Endodermal cell (in vitro differentiated cells): ENCODE data around the gene KIF1B. TPM values are rescaled to one million over a fixed set of nuclear protein-coding genes. Genes with fewer than 3 reads are reported as not detected.

Source experiments
- DNase-seq: peaks from one replicate; pipeline ENCODE4 v3.0.0-alpha.2; 2017
- H3K27ac ChIP-seq: 2 replicates; pipeline ENCODE4 v1.5.1; 2013; ENCODE audit warnings: mild to moderate bottlenecking, low read depth, low read length, moderate library complexity
- H3K27me3 ChIP-seq: 2 replicates; pipeline ENCODE4 v1.6.1; 2013; ENCODE audit warnings: mild to moderate bottlenecking, low read length, moderate library complexity; ENCODE audit not compliant: insufficient read depth, control insufficient read depth, poor library complexity, severe bottlenecking
- H3K36me3 ChIP-seq: 2 replicates; pipeline ENCODE4 v1.7.0; 2013; ENCODE audit warnings: mild to moderate bottlenecking, low read length, moderate library complexity; ENCODE audit not compliant: control insufficient read depth, insufficient read depth
- H3K4me1 ChIP-seq: one replicate; pipeline ENCODE4 v1.7.0; 2013; ENCODE audit warnings: low read length; ENCODE audit not compliant: control insufficient read depth, insufficient read depth
- H3K4me3 ChIP-seq: 2 replicates; pipeline ENCODE4 v1.5.1; 2013; ENCODE audit warnings: mild to moderate bottlenecking, low read length, moderate library complexity
- H3K9ac ChIP-seq: 2 replicates; pipeline ENCODE4 v1.6.1; 2013; ENCODE audit warnings: mild to moderate bottlenecking, low read length, moderate library complexity; ENCODE audit not compliant: poor library complexity, severe bottlenecking; ENCODE audit errors: extremely low read depth
- H3K9me3 ChIP-seq: 2 replicates; pipeline ENCODE4 v1.6.1; 2013; ENCODE audit warnings: mild to moderate bottlenecking, low read length, moderate library complexity; ENCODE audit not compliant: control insufficient read depth
- H3K27ac Mint-ChIP-seq: 2 replicates; pipeline ENCODE4 v1.8.0; 2020; ENCODE audit warnings: mixed read lengths
- H3K27me3 Mint-ChIP-seq: 2 replicates; pipeline ENCODE4 v1.8.0; 2021; ENCODE audit warnings: mild to moderate bottlenecking, mixed read lengths; ENCODE audit not compliant: insufficient read depth
- H3K36me3 Mint-ChIP-seq: 2 replicates; pipeline ENCODE4 v1.8.0; 2020; ENCODE audit warnings: low read depth, mixed read lengths
- H3K4me1 Mint-ChIP-seq: 2 replicates; pipeline ENCODE4 v1.8.0; 2020; ENCODE audit warnings: mixed read lengths
- H3K4me3 Mint-ChIP-seq: 2 replicates; pipeline ENCODE4 v1.8.0; 2020; ENCODE audit warnings: mild to moderate bottlenecking, moderate library complexity, mixed read lengths
- H3K9me3 Mint-ChIP-seq: 2 replicates; pipeline ENCODE4 v1.8.0; 2020; ENCODE audit warnings: mild to moderate bottlenecking, mixed read lengths
- WGBS, 2 experiments: methylation state at CpG; one replicate each; pipeline versions ENCODE4 v1.1.5 to v1.1.7; 2013; ENCODE audit warnings: missing lambda C conversion rate in 2 of 2, mixed read lengths in 1 of 2; ENCODE audit not compliant: insufficient coverage in 1 of 2, insufficient read length in 1 of 2; 5-methylcytosine and 5-hydroxymethylcytosine counted together
- total RNA-seq, 2 donors: library from RNA; stranded (reverse); fragmentation: NEBNext Ultra II Directional in 1 of 2; extraction: Animal tissue kit (Norgen Biotek cat#: 25700) in 1 of 2; gene quantifications; 2 replicates in 1 of 2; 3 replicates in 1 of 2; pipeline ENCODE4 v1.2.1, GENCODE V29; 2021
- TF ChIP-seq, protein P1 (sequence below): fragments of 200-600 bp; sonication (generic); conservative IDR thresholded peaks from 2 replicates; pipeline ENCODE4 v1.5.0; 2021; ENCODE audit warnings: antibody characterized with exemption, mild to moderate bottlenecking

KIF1B gene
- total RNA-seq, 2 donors from 2014 or later, result 71.5 to 74.2 TPM

- Mint-ChIP-seq H3K4me1 (no peaks in the 10 kb centered on the region), H3K9me3 (peaks cover 3% of the 10 kb centered on the region), H3K36me3 (peaks cover 30% of the 10 kb centered on the region), H3K27me3 (no peaks in the 10 kb centered on the region), H3K4me3 (no peak overlapping the region), H3K27ac (no peak overlapping the region)
- H3K4me3 ChIP-seq, result no peak overlapping the region
- H3K4me1 ChIP-seq, result no peaks in the 10 kb centered on the region
- peaks cover 20% of the 10 kb centered on the region for H3K36me3 ChIP-seq
- no peaks in the 10 kb centered on the region for H3K27me3 ChIP-seq
- TF ChIP-seq, protein P1, sequence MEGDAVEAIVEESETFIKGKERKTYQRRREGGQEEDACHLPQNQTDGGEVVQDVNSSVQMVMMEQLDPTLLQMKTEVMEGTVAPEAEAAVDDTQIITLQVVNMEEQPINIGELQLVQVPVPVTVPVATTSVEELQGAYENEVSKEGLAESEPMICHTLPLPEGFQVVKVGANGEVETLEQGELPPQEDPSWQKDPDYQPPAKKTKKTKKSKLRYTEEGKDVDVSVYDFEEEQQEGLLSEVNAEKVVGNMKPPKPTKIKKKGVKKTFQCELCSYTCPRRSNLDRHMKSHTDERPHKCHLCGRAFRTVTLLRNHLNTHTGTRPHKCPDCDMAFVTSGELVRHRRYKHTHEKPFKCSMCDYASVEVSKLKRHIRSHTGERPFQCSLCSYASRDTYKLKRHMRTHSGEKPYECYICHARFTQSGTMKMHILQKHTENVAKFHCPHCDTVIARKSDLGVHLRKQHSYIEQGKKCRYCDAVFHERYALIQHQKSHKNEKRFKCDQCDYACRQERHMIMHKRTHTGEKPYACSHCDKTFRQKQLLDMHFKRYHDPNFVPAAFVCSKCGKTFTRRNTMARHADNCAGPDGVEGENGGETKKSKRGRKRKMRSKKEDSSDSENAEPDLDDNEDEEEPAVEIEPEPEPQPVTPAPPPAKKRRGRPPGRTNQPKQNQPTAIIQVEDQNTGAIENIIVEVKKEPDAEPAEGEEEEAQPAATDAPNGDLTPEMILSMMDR, result no peak
- H3K27ac ChIP-seq, result no peak overlapping the region
- H3K9me3 ChIP-seq, result peaks cover 17% of the 10 kb centered on the region
- no peak overlapping the region for H3K9ac ChIP-seq
- no peak for DNase-seq
- WGBS, 2 experiments, result 92 to 98% methylated on average over 6 of the region's 6 CpGs
These were observed 42.1 kb downstream of the KIF1B start for GRCh38 chr1:10252508-10252907.

GRCh38 chr1:10253149-10253548, 42.8 kb downstream of the KIF1B start:
- WGBS, 2 experiments, result 96% methylated on average over 1 of the region's 1 CpG; no CpG with 5 or more reads in 1 of the 2 experiments
- no peak for DNase-seq
- no peak overlapping the region for H3K27ac ChIP-seq
- no peaks in the 10 kb centered on the region for H3K27me3 ChIP-seq
- TF ChIP-seq, protein P1, result no peak
- no peak overlapping the region for H3K9ac ChIP-seq
- peaks cover 23% of the 10 kb centered on the region for H3K36me3 ChIP-seq
- Mint-ChIP-seq H3K9me3 (peaks cover 3% of the 10 kb centered on the region), H3K27me3 (no peaks in the 10 kb centered on the region), H3K4me1 (no peaks in the 10 kb centered on the region), H3K36me3 (peaks cover 33% of the 10 kb centered on the region), H3K27ac (no peak overlapping the region), H3K4me3 (no peak overlapping the region)
- H3K9me3 ChIP-seq, result peaks cover 16% of the 10 kb centered on the region
- H3K4me3 ChIP-seq, result no peak overlapping the region
- H3K4me1 ChIP-seq, result no peaks in the 10 kb centered on the region

- H3K27ac Mint-ChIP-seq, result peak overlapping the region; percentile 2
- no peak overlapping the region for H3K4me3 Mint-ChIP-seq
- no peaks in the 10 kb centered on the region for H3K27me3 ChIP-seq
- DNase-seq, result no peak
- H3K4me1 ChIP-seq, result no peaks in the 10 kb centered on the region
- H3K27ac ChIP-seq, result no peak overlapping the region
- peaks cover 3% of the 10 kb centered on the region for H3K9me3 Mint-ChIP-seq
- WGBS, 2 experiments, result 92 to 94% methylated on average over 2 to 3 of the region's 3 CpGs
- no peak overlapping the region for H3K9ac ChIP-seq
- H3K36me3 ChIP-seq, result peaks cover 29% of the 10 kb centered on the region
- no peak overlapping the region for H3K4me3 ChIP-seq
- H3K27me3 Mint-ChIP-seq, result no peaks in the 10 kb centered on the region
- H3K9me3 ChIP-seq, result peaks cover 11% of the 10 kb centered on the region
- H3K4me1 Mint-ChIP-seq, result no peaks in the 10 kb centered on the region
- TF ChIP-seq, protein P1, result no peak
- H3K36me3 Mint-ChIP-seq, result peaks cover 32% of the 10 kb centered on the region
These were observed 43.4 kb downstream of the KIF1B start for GRCh38 chr1:10253755-10254154.
